Measurements from ENCODE around the gene VSIR.

VSIR gene

DNA sequence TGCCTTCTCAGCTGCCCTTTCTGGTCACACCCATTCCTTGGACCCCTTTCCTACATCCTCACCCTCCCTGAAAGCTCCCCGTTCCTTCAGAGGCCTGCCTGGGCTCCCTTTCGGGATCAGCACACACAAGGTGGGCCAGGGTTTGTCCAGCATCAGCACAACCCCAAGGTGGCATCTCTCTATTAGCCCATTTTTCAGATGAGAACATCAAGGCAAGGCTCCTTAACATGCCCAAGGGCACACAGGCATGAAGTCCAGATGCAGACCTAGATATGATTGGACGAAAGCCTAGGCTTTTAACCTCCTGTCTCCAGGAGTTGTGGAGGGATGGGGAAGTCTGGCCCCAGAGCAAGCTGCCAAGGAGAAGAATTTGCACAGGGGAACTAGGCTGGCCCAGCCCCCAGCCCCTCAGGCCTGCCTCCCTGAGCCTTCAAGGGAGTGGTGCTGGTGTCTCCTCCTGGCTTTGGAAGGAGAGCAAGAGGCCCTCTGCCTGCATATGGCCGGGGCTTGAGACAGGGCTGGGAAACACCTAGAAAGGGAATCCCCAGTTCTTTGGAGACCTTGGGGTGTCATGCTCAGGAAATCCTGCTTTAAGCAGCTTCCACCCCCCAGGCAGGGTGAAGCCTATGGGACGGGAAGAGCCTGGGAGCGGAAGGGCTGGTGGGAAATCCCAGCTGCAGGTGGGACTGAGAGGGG, 9.0 kb upstream of the VSIR start:
- DNase-seq: no peak

- DNase-seq: no peak
These were observed 7.4 kb upstream of the VSIR start for GRCh38 chr10:71780719-71781118.

DNA sequence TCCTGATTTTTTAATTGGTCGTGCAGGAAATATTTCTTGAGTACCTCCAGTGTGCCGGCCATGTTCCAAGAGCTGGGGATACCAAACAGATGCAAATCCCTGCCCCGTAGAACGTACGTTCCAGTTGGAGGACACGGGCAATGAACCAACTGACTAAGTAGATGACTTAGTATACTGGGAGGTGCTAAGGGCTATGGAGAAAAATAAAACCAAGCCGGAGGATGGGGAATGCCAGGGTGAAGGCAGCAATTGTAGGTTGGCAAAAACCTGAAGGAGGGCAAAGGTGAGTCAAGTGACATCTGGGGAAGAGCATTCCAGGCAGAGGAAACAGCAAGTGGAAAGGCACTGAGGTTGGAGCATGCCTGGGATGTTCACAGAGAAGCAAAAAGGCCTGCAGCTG, 6.8 kb upstream of the VSIR start:
- DNase-seq: no peak

DNA sequence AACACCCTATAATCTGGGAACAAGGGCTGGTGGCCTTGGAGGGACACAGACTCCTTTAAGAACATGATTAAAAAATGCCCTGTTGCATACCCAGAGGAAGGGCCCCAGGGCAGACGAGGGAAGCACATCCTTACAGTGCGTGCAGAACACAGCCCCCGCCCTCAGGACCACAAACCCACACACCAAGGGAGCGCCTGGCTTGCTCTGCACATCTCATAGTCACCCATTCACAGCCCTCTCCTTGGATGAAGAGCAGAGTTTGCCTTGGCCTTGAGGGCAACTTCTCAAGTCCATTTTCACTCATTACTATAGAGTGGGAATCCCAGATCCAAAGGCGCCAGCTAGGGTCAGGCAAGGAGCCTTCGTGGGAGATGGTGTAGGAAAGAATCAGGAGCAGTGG, 6.3 kb upstream of the VSIR start:
- DNase-seq: no peak

DNA sequence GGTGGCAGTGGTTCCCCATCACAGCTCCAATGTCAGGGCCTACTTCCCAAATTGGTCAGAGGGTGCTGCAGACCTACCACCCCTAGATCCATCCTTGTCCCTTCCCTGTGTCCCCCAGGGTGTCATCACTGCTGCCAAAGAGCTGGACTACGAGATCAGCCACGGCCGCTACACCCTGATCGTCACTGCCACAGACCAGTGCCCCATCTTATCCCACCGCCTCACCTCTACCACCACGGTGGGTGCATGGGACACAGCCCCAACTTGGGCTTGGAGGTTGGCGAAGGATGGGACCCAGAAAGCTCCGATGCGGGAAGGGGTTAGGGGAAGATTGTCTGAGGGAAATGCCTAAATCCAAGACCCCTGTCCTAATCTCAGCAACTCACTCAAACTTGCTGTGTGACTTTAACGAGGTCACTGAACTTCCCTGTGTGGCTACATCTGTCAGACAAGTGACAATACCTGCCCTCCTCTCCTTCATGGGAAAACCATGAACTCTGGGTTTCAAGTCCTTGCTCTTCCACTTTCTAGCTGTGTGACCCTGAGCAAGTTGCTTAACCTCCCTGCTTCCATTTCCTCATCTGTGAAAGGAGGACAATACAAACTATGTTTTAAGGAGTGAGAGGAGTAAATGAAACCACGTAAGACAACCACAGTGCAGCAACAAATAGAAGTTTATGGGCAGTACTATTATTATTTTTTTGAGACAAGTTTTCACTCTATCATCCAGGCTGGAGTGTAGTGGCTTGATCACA, 4.9 kb upstream of the VSIR start:
- no peak for DNase-seq

GRCh38 chr10:71777213-71777985, 4.1 kb upstream of the VSIR start:
- DNase-seq: no peak

- DNase-seq: no peak
These were observed 3.2 kb upstream of the VSIR start for GRCh38 chr10:71776481-71776925.

- no peak for DNase-seq
These were observed 1.8 kb upstream of the VSIR start for GRCh38 chr10:71774916-71775702.

DNA sequence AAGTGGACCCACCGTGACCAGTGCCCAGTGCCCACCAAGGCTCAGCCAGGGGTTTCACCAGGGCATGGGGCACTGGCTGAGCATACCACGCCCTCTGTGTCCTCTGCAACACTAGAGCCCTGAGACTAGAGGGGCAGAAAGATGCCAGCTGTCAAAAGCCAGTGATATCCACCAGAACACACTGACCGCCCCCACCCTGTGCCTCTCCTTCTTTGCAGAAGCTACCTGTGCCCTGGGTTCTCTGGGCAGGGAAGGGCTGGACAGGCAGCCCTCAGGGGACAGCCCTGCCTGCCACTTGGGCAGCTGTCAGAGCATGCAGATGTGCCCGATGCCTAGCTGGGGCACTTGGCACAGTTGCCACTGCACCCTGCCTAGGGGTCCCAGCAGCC, 494 bp downstream of the VSIR start:
- peak in 1 of 2 donors; percentile 28 for DNase-seq

GRCh38 chr10:71771821-71772617, 1.3 kb downstream of the VSIR start:
- DNase-seq: peak in 1 of 2 donors; percentile 49

DNA sequence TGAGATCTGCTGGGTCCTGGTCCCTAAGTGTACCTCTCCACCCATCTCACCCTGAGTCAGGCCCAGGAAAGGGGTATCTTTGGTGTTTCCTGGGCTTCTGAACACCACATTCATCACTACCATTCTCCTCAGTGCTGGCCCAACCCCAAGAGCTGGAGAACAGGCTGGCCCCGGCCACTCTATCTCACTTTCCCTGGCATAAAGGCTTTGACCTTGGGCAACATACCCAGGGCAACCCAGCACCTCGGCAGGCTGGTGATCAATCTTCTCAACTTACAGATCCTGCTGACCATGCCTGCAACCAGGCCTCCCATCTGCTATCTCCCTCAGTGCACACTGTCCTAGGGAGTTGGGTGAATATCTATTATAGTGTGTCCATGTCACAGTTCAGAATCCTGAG, 2.1 kb downstream of the VSIR start:
- DNase-seq: peak in 1 of 2 donors; percentile 12

GRCh38 chr10:71770789-71771188, 2.5 kb downstream of the VSIR start:
- peak in 1 of 2 donors; percentile 6 for DNase-seq

DNA sequence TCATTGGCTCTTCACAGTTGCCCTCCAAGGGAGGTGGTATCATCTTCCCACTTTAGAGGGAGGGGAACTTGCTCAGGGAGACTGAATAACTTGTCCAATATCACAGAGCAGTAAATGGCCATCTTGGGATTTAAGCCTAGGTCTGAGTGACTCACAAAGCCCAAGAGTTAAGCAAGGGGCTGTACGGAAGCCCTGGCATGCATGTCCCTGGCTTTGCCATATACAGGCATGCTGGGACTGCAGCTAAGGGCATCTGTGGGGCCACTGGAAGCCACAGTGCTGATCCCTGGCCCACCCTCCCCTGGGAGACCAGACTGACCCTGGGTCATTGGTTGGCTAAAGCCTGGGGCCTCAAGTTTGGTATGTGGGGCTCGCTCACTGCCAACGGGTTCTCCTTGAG, 3.1 kb downstream of the VSIR start:
- no peak for DNase-seq

- DNase-seq: peak in 1 of 2 donors; percentile 26
These were observed 4.0 kb downstream of the VSIR start for GRCh38 chr10:71769279-71769823.

GRCh38 chr10:71767420-71768035, 5.8 kb downstream of the VSIR start:
- no peak for DNase-seq

DNA sequence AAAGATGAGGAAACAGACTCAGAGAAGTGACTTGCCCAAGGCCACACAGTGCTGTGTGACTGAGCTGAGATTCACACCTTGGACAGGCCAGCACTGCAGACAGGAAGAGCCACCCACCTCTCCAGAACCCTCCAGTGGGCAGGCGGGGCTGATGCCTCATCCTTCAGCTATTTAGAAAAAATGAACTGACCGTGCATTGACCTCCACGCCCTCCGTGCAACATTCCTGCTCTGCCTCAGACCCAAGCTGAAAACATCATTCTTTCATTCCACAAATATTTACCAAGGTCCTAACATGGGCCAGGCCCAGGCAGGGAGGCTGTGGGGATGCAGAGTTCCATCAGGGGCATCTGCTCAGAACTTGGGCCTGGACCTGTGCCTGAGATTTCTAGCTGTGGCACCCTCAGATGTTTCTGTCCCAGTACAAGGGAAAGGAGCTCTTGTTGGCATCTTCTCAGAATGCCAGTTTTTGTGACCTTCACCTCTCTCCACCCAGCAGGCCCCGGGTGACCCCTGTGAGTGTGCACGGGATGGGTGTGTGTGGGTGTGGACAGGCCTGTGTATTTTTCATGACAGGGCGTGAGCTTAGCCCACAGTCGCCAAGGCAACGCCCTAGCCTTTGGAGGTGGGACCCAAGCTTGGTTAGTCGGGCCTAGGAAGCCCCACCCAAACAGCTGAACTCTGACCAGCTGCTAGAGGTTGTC, 6.5 kb downstream of the VSIR start:
- no peak for DNase-seq

DNA sequence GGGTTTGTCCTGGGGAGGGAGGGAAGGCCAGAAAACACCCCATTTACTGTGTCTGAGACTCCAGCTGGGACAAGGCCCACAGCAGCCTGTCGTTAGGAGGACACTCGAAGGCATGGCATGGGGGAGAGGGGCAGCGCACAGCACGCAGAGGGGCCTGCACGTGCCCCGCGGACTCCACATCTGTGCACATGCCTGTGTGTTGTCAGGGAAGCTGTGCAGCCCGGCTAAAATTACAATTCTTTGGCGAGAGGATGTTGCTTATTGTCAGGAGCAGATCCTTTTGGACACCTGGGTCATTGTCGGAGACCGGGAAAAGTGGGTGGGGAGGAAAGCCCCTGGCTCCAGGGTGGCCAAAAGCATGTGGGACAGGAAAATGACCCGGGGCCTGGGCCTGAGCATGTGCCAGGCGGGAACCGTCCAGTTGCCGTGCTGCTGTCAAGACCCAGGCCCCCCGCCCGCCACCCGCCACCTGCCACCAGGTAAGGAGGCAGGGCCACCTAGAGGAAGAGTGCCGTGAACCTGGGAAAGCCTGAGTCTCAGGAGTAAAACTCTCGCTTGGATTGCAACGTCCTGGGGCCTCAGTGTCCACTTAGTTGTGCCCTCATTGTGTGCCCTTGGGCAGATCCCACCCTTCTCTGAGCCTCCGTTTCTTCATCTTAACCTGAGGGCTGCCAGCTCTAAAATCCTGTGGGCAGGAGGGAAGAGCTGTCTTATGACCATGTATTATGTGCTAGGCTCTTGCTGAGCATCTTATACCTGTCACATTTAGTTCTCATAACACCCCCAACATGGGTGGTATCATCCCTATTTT, 7.2 kb downstream of the VSIR start:
- DNase-seq: no peak

DNA sequence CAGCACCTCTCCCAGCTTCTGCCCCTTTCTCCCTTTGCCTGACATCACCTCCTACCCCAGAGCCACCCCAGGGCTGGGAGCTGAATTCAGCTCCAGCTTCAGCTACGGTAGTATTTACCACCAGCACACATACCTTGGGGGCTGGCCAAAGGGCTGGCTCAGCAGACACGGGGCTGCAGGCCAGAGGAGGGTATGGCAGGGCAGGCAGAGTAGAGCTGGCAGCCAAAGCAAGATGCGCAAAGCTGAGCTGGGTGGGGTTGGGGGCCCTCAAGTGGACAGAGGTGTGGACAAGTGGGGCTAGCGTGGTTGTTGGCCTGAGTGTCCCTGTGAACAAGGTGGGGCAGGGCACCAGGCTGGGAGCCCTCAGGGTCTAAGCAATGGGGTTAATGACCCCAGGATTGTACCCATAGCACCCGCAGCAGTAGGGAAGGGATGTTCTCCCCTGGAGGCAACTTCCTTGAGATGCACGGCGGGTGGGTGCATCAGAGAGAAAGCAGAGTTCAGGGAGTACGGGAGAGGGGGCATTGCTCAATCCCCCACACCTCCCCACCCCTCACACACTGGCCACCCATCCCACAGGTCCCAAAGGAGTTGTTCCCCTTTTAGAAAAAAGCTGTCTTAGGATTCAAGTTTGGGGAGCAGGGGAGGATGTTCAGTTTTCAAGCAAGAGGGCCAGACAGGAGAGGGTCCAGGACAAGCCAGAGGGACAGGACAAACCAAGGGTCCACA, 8.0 kb downstream of the VSIR start:
- no peak for DNase-seq

Measured in stimulated activated CD4-positive, alpha-beta T cell treated with anti-CD3 and anti-CD28 coated beads, Interleukin-2, amount 100 ng/mL, for 24 hours (primary cell).